ENCODE results near the gene AHRR. TPM values are rescaled to one million over a fixed set of nuclear protein-coding genes. Genes with fewer than 3 reads are reported as not detected.

The AHRR gene
- total RNA-seq, 1 experiment from 2014 or later, result 2.2 TPM

- Histone ChIP-seq H3K14ac (ENCODE audit: insufficient read depth, low read length) (no peak overlapping the region), H3K56ac (ENCODE audit: insufficient read length, low read depth, low read length) (no peak overlapping the region), H3T11ph (ENCODE audit: low read length) (no peak overlapping the region), H3K4me1 (ENCODE audit: insufficient read depth, low read length) (no peaks in the 10 kb centered on the region), H2AFZ (ENCODE audit: low read length) (no peak overlapping the region), H3K27ac (ENCODE audit: insufficient read length, low read depth, low read length) (no peak overlapping the region), H4K5ac (ENCODE audit: insufficient read length, low read depth, low read length) (no peak overlapping the region), H3K23ac (ENCODE audit: insufficient read length, low read depth, low read length) (no peak overlapping the region), H2BK12ac (ENCODE audit: insufficient read length, low read depth, low read length) (no peak overlapping the region), H2BK20ac (ENCODE audit: low read depth, low read length, poor library complexity, severe bottlenecking) (no peak overlapping the region), H3K9ac (ENCODE audit: extremely low read depth, insufficient read length, low read length) (no peak overlapping the region), H3K27me3 (ENCODE audit: insufficient read depth, low read length) (no peaks in the 10 kb centered on the region), H3K18ac (ENCODE audit: insufficient read length, low read depth, low read length) (no peak overlapping the region), H3K9me3 (ENCODE audit: control insufficient read depth, low read depth, low read length) (no peaks in the 10 kb centered on the region), H3K4ac (ENCODE audit: low read depth, low read length) (no peak overlapping the region), H4K20me1 (ENCODE audit: control insufficient read depth, insufficient read depth, insufficient read length) (no peaks in the 10 kb centered on the region), H3K23me2 (ENCODE audit: insufficient read length, low read depth, low read length, poor library complexity, severe bottlenecking) (no peaks in the 10 kb centered on the region), H3K4me2 (ENCODE audit: insufficient read depth, insufficient read length, low read length) (no peak overlapping the region), H2BK120ac (ENCODE audit: low read depth, low read length, poor library complexity, severe bottlenecking) (no peak overlapping the region), H2BK5ac (ENCODE audit: insufficient read length, low read length) (no peak overlapping the region), H3K79me2 (ENCODE audit: insufficient read depth, low read length) (no peaks in the 10 kb centered on the region), H3K79me1 (ENCODE audit: insufficient read depth, low read depth, low read length, poor library complexity, severe bottlenecking) (no peaks in the 10 kb centered on the region), H2AK5ac (ENCODE audit: insufficient read length, low read length) (no peak overlapping the region), H2BK15ac (ENCODE audit: low read depth, low read length) (no peak overlapping the region), H4K91ac (ENCODE audit: insufficient read length, low read depth, low read length) (no peak overlapping the region), H4K8ac (replicated peaks; ENCODE audit: insufficient read length, low read depth, low read length) (no peak overlapping the region)
- H3K4me3 Mint-ChIP-seq, result no peak overlapping the region
- no CpG with 5 or more reads among the region's 4 CpGs for WGBS (ENCODE audit: extremely low coverage, insufficient read length, low lambda C conversion rate)
- TF ChIP-seq CTCF (conservative IDR thresholded peaks at IDR 0.05), result no peak
- H3K27ac Mint-ChIP-seq, result no peak overlapping the region
- no peaks in the 10 kb centered on the region for H3K36me3 Mint-ChIP-seq (ENCODE audit: insufficient read depth in 1 of 3, low read depth in 3 of 3)
- peaks cover 4 to 6% of the 10 kb centered on the region in 2 experiments for H3K4me1 Mint-ChIP-seq
- peaks cover 0 to 5% of the 10 kb centered on the region in 2 experiments; a peak in 1 of 5 replicates for H3K9me3 Mint-ChIP-seq
- peaks cover 16% of the 10 kb centered on the region for H3K27me3 Mint-ChIP-seq (ENCODE audit: low read depth)
- no peak for DNase-seq
These were observed 40.7 kb downstream of the AHRR start for GRCh38 chr5:362189-362588.
